NT2/D1 (cell line): ENCODE data around the gene PRKAA2.

ENCODE experiments used
- SUZ12 ChIP-seq: IDR thresholded peaks from 2 replicates; pipeline ENCODE4 v1.6.1; 2011; ENCODE audit not compliant: insufficient read length, insufficient read depth; ENCODE audit errors: extremely low read depth
- ZNF274 ChIP-seq: IDR thresholded peaks from 2 replicates; pipeline ENCODE4 v1.6.1; 2011; ENCODE audit warnings: mild to moderate bottlenecking, low read depth, low read length

- no peak for TF ChIP-seq SUZ12
- no peak for TF ChIP-seq ZNF274
Observed at GRCh38 chr1:56712150-56712549, 67.0 kb downstream of the PRKAA2 start.
